Activated naive CD8-positive, alpha-beta T cell treated with anti-CD3 and anti-CD28 coated beads, Interleukin-2, amount 50 U/mL, for 24 hours (primary cell): Measurements from ENCODE around the gene PIBF1.

Experiments used
- ATAC-seq: fragments of 150-1000 bp; cut with Tn5 transposase; one replicate; pipeline ENCODE4 v1.10.0; 2021
- DNase-seq: peaks from one replicate; pipeline ENCODE4 v3.0.0; 2021
- H3K27ac Mint-ChIP-seq: one replicate; pipeline ENCODE4 v1.8.0; 2021; ENCODE audit warnings: mild to moderate bottlenecking, mixed read lengths
- H3K27me3 Mint-ChIP-seq: one replicate; pipeline ENCODE4 v1.8.0; 2021; ENCODE audit warnings: mixed read lengths
- H3K36me3 Mint-ChIP-seq: one replicate; pipeline ENCODE4 v1.8.0; 2021; ENCODE audit warnings: low read depth, mixed read lengths
- H3K4me1 Mint-ChIP-seq: one replicate; pipeline ENCODE4 v1.8.0; 2021; ENCODE audit warnings: mixed read lengths
- H3K4me3 Mint-ChIP-seq: one replicate; pipeline ENCODE4 v1.8.0; 2021; ENCODE audit warnings: mild to moderate bottlenecking, moderate library complexity, mixed read lengths
- H3K9me3 Mint-ChIP-seq: one replicate; pipeline ENCODE4 v1.8.0; 2021; ENCODE audit warnings: mixed read lengths

PIBF1 gene

DNA sequence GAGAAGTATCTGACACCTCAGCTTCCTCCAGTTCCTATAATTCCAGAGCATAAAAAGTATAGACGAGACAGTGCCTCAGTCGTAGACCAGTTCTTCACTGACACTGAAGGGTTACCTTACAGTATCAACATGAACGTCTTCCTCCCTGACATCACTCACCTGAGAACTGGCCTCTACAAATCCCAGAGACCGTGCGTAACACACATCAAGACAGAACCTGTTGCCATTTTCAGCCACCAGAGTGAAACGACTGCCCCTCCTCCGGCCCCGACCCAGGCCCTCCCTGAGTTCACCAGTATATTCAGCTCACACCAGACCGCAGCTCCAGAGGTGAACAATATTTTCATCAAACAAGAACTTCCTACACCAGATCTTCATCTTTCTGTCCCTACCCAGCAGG, 279.9 kb downstream of the PIBF1 start:
- H3K27me3 Mint-ChIP-seq: peaks cover 31% of the 10 kb centered on the region
- no peak for ATAC-seq
- H3K9me3 Mint-ChIP-seq: no peaks in the 10 kb centered on the region
- peaks cover 21% of the 10 kb centered on the region for H3K4me1 Mint-ChIP-seq
- H3K4me3 Mint-ChIP-seq: no peak overlapping the region
- H3K27ac Mint-ChIP-seq: no peak overlapping the region
- no peaks in the 10 kb centered on the region for H3K36me3 Mint-ChIP-seq
- DNase-seq: no peak

DNA sequence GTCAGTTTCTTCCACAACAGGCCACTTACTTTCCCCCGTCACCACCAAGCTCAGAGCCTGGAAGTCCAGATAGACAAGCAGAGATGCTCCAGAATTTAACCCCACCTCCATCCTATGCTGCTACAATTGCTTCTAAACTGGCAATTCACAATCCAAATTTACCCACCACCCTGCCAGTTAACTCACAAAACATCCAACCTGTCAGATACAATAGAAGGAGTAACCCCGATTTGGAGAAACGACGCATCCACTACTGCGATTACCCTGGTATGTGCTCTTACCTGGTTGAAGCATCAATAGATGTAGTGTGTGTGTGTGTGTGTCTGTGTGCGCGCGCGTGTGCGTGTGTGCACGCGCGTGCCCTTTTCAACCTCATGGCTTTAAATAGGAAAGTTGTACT, 280.5 kb downstream of the PIBF1 start:
- no peaks in the 10 kb centered on the region for H3K36me3 Mint-ChIP-seq
- H3K4me1 Mint-ChIP-seq: peaks cover 21% of the 10 kb centered on the region
- ATAC-seq: no peak
- DNase-seq: no peak
- no peak overlapping the region for H3K27ac Mint-ChIP-seq
- no peak overlapping the region for H3K4me3 Mint-ChIP-seq
- no peaks in the 10 kb centered on the region for H3K9me3 Mint-ChIP-seq
- H3K27me3 Mint-ChIP-seq: peaks cover 27% of the 10 kb centered on the region

DNA sequence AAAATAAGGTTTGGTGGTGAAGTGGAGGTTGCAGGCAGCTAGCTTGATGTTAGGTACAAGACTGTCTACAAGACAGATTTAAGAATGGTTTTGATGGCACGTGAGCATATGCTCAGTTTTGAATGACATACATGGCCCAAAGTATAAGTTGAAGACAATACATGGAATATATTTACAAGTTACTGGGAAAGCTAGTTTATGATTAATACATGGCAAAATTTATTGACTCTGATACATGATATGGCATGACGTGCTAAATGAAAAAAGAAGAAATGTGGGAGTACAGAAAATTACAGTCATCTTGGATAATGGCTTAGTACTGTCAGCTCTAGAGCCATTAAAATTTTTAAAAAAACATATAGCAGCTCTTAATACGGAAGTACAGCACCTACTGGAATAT, 281.2 kb downstream of the PIBF1 start:
- no peak overlapping the region for H3K27ac Mint-ChIP-seq
- no peak overlapping the region for H3K4me3 Mint-ChIP-seq
- H3K9me3 Mint-ChIP-seq: no peaks in the 10 kb centered on the region
- H3K36me3 Mint-ChIP-seq: no peaks in the 10 kb centered on the region
- peaks cover 17% of the 10 kb centered on the region for H3K4me1 Mint-ChIP-seq
- ATAC-seq (no peak), DNase-seq (no peak)
- H3K27me3 Mint-ChIP-seq: peaks cover 20% of the 10 kb centered on the region

DNA sequence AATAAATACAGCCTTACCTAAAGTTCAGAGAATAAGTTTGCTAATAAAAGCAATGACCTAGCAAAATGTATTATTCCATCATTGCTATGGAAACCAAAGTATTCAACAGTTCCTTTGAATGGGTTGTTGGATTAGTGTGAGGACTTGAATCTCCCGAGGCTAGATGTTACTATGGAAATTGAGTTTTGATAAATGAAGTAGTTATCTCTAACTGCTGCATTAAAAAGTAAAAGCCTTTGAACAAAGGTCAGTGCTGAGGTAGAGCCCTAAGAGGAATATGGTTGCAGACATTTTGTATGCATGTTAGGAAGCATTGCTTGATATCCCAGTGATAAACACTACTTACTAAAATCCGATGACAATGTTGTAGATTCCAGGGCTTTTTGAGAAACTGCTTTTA, 283.1 kb downstream of the PIBF1 start:
- H3K36me3 Mint-ChIP-seq: no peaks in the 10 kb centered on the region
- H3K9me3 Mint-ChIP-seq: no peaks in the 10 kb centered on the region
- no peak for ATAC-seq
- H3K4me1 Mint-ChIP-seq: peaks cover 7% of the 10 kb centered on the region
- no peak overlapping the region for H3K27ac Mint-ChIP-seq
- H3K27me3 Mint-ChIP-seq: peaks cover 9% of the 10 kb centered on the region
- no peak overlapping the region for H3K4me3 Mint-ChIP-seq
- no peak for DNase-seq

DNA sequence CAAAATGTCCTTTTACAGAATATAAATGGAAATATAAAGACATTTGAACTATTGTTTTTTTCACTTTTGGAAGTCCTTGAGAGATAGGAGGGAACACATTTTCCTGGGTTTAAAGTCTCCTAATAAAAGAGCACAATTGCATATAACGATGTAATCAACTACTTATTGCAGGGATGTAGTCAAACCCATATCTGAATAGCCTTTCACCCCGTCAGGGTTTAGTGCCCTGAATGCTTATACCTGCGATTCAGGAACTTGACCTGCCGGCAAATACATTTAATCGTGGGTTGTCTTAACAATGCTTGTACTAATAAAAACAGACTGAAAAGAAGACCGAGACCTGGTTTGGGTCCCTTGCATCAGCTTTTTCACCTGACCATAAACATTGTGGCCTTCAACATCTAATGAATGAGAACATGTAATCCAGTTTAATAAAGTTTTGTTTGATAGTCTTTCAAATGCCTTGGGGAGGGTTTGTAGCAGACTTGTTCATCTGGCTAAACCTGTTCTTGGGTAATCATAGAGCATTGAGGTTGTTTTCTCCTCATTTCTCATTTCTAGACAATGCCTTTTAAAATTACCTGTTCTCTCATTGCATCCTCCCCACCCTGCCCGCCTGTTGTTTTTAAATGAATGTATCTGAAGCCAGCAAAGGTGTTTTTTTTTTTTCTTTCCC, 283.9 kb downstream of the PIBF1 start:
- Mint-ChIP-seq H3K9me3 (no peaks in the 10 kb centered on the region), H3K36me3 (no peaks in the 10 kb centered on the region), H3K4me3 (no peak overlapping the region), H3K4me1 (no peaks in the 10 kb centered on the region), H3K27me3 (peaks cover 2% of the 10 kb centered on the region), H3K27ac (no peak overlapping the region)
- ATAC-seq (no peak), DNase-seq (no peak)
